K562 (cell line): ENCODE measurements around the gene EMILIN1. TPM values are rescaled to one million over a fixed set of nuclear protein-coding genes. Genes with fewer than 3 reads are reported as not detected.

Source experiments
- CBFB ChIP-seq: sonication (generic); formaldehyde crosslinking; IDR thresholded peaks from 2 replicates; pipeline ENCODE4 v1.4.0; 2020; ENCODE audit warnings: mild to moderate bottlenecking, missing genetic modification reagents
- CBX2 ChIP-seq: fragments of 200-600 bp; sonication (generic); IDR thresholded peaks from one replicate; pipeline ENCODE4 v1.6.1; 2012; ENCODE audit warnings: mild to moderate bottlenecking, low read length, inconsistent platforms; ENCODE audit not compliant: insufficient read depth, poor library complexity, severe bottlenecking
- CHCHD3 ChIP-seq: fragments of 250-450 bp; sonication (Bioruptor Pico); IDR thresholded peaks from 2 replicates; pipeline ENCODE4 v2.1.2; 2022; ENCODE audit warnings: mild to moderate bottlenecking
- CHD4 ChIP-seq: fragments of 200-600 bp; sonication (generic); IDR thresholded peaks from 3 replicates; pipeline ENCODE4 v1.6.1; 2012; ENCODE audit warnings: low read depth, mild to moderate bottlenecking, mixed read lengths, low read length, inconsistent platforms; ENCODE audit not compliant: insufficient read depth, insufficient replicate concordance, poor library complexity, severe bottlenecking
- DMBX1 ChIP-seq: fragments of 250-450 bp; sonication (Bioruptor Pico); IDR thresholded peaks from 2 replicates; pipeline ENCODE4 v1.8.0; 2022; ENCODE audit warnings: inconsistent platforms, mild to moderate bottlenecking, moderate library complexity, borderline replicate concordance
- DNMT1 ChIP-seq: fragments of 450-650 bp; IDR thresholded peaks from 2 replicates; pipeline ENCODE4 v1.6.1; 2016; ENCODE audit warnings: antibody characterized with exemption, mild to moderate bottlenecking
- ESRRB ChIP-seq: fragments of 250-450 bp; sonication (Bioruptor Pico); IDR thresholded peaks from 2 replicates; pipeline ENCODE4 v1.5.0; 2020; ENCODE audit warnings: mild to moderate bottlenecking, moderate library complexity, borderline replicate concordance
- FOSL1 ChIP-seq: fragments of 200-800 bp; sonication (Bioruptor generic); conservative IDR thresholded peaks from 2 replicates; pipeline ENCODE4 v1.6.1; 2016; ENCODE audit warnings: missing genetic modification characterization, missing compliant biosample characterization
- GATAD2A ChIP-seq: fragments of 450-650 bp; IDR thresholded peaks from 2 replicates; pipeline ENCODE4 v1.6.1; 2017
- HDAC6 ChIP-seq: IDR thresholded peaks from 2 replicates; pipeline ENCODE4 v1.6.1; 2012; ENCODE audit warnings: low read depth, mild to moderate bottlenecking, control low read depth, inconsistent platforms, low read length, moderate library complexity
- LARP7 ChIP-seq: fragments of 450-650 bp; IDR thresholded peaks from 2 replicates; pipeline ENCODE4 v1.6.1; 2016
- NCOA6 ChIP-seq: fragments of 450-650 bp; IDR thresholded peaks from 2 replicates; pipeline ENCODE4 v1.6.1; 2017; ENCODE audit warnings: mild to moderate bottlenecking
- PURB ChIP-seq: sonication (generic); formaldehyde crosslinking; IDR thresholded peaks from 2 replicates; pipeline ENCODE4 v1.9.0; 2021; ENCODE audit warnings: low read depth, mild to moderate bottlenecking, missing genetic modification reagents
- SMARCA5 ChIP-seq: fragments of 450-650 bp; IDR thresholded peaks from 2 replicates; pipeline ENCODE4 v1.6.1; 2016
- TEAD1 ChIP-seq, 2 experiments: fragments of 450-650 bp in 1 of 2; sonication (generic) in 1 of 2; formaldehyde crosslinking; IDR thresholded peaks; 2 replicates each; pipeline versions ENCODE4 v1.4.0 to v1.8.0; 2020 to 2022; ENCODE audit warnings: mild to moderate bottlenecking in 2 of 2, missing genetic modification reagents in 1 of 2
- TFAM ChIP-seq: fragments of 250-450 bp; sonication (Bioruptor Pico); conservative IDR thresholded peaks from 2 replicates; pipeline ENCODE4 v1.5.0; 2021; ENCODE audit warnings: mild to moderate bottlenecking, moderate library complexity
- ZNF146 ChIP-seq: IDR thresholded peaks from one replicate; pipeline ENCODE4 v1.6.1; 2018; ENCODE audit warnings: missing compliant biosample characterization; ENCODE audit not compliant: unreplicated experiment
- ZNF239 ChIP-seq: fragments of 250-450 bp; sonication (Bioruptor Pico); IDR thresholded peaks from 2 replicates; pipeline ENCODE4 v1.4.0; 2020; ENCODE audit warnings: mild to moderate bottlenecking
- ZNF436 ChIP-seq: fragments of 250-450, 450-650 bp; sonication (Bioruptor Pico); formaldehyde crosslinking; IDR thresholded peaks from 2 replicates; pipeline ENCODE4 v1.7.0; 2020; ENCODE audit warnings: mild to moderate bottlenecking
- ZNF511 ChIP-seq: sonication (generic); formaldehyde crosslinking; IDR thresholded peaks from 2 replicates; pipeline ENCODE4 v1.8.0; 2022; ENCODE audit warnings: mild to moderate bottlenecking, missing genetic modification reagents
- ZNF583 ChIP-seq: fragments of 250-450 bp; sonication (Bioruptor Pico); IDR thresholded peaks from 2 replicates; pipeline ENCODE4 v1.4.0; 2020
- polyA plus RNA-seq, 8 experiments: library from polyadenylated mRNA; depleted of rRNA in 4 of 8; stranded (reverse) in 5 of 8; unstranded in 3 of 8; fragments of >200 nt; fragmentation: Nextera tagmentation in 2 of 8; fragmentation: Illumina TruSeq in 1 of 8; extraction: Ambion mirVana in 2 of 8; extraction: Trizol in 1 of 8; gene quantifications; 2 replicates each; pipeline versions ENCODE4 v1.2.1 to v1.2.3, GENCODE V29; 2011 to 2014; ENCODE audit warnings: inconsistent platforms in 1 of 8, missing spikeins in 1 of 8
- total RNA-seq, 7 experiments: library from RNA; depleted of rRNA in 6 of 7; stranded (reverse); fragments of >200 nt in 6 of 7; fragmentation: Illumina TruSeq in 2 of 7; extraction: Trizol in 2 of 7; gene quantifications; 2 replicates each; pipeline versions ENCODE4 v1.2.1 to v1.2.3, GENCODE V29; 2011 to 2021; ENCODE audit warnings: low replicate concordance in 1 of 7
- TF ChIP-seq, protein P1 (sequence below): sonication (generic); formaldehyde crosslinking; IDR thresholded peaks from 2 replicates; pipeline ENCODE4 v1.8.0; 2023; ENCODE audit warnings: mild to moderate bottlenecking, missing genetic modification reagents
- TF ChIP-seq, protein P2 (sequence below): fragments of 450-650 bp; formaldehyde crosslinking; IDR thresholded peaks from 2 replicates; pipeline ENCODE4 v1.4.0; 2020; ENCODE audit warnings: mild to moderate bottlenecking, moderate library complexity
- TF ChIP-seq, protein P3 (sequence below): fragments of 250-450 bp; sonication (Bioruptor Pico); IDR thresholded peaks from 2 replicates; pipeline ENCODE4 v1.5.0; 2020; ENCODE audit warnings: mild to moderate bottlenecking

The EMILIN1 gene
- total and polyA plus RNA-seq, 9 of the 15 experiments (the other 6 are each of a cell fraction or from before 2014, with no cell fraction given) = 0.04 to 2.7 (median 0.54) TPM; not detected in 2

GRCh38 chr2:27133905-27134780 lies 55.7 kb downstream of the EMILIN1 start, which contains the start of gene PREB (continued):
- TF ChIP-seq CHD4 (no peak), SMARCA5 (no peak), GATAD2A (no peak), CBX2 (no peak), ZNF239 (no peak), DNMT1 (no peak), TFAM (CRISPR knock-in tag) (no peak), ZNF583 (CRISPR knock-in tag) (no peak), ESRRB (CRISPR knock-in tag) (no peak), NCOA6 (no peak), PURB (CRISPR knock-in tag) (no peak), CBFB (CRISPR knock-in tag) (no peak), HDAC6 (no peak), DMBX1 (no peak), LARP7 (no peak), CHCHD3 (CRISPR knock-in tag) (no peak), ZNF146 (no peak), ZNF511 (CRISPR knock-in tag) (no peak; the same call in 1 of the 2 replicates), ZNF436 (CRISPR knock-in tag) (no peak), TEAD1 (CRISPR knock-in tag; IDR thresholded peaks at IDR 0.05) (0 out of 4 replicates have a peak, but pooled peaks of 1 of the 2 experiments have one; percentile 73), FOSL1 (tag) (no peak)
- TF ChIP-seq, protein P1, sequence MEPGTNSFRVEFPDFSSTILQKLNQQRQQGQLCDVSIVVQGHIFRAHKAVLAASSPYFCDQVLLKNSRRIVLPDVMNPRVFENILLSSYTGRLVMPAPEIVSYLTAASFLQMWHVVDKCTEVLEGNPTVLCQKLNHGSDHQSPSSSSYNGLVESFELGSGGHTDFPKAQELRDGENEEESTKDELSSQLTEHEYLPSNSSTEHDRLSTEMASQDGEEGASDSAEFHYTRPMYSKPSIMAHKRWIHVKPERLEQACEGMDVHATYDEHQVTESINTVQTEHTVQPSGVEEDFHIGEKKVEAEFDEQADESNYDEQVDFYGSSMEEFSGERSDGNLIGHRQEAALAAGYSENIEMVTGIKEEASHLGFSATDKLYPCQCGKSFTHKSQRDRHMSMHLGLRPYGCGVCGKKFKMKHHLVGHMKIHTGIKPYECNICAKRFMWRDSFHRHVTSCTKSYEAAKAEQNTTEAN (CRISPR knock-in tag) = no peak
- TF ChIP-seq, protein P2, sequence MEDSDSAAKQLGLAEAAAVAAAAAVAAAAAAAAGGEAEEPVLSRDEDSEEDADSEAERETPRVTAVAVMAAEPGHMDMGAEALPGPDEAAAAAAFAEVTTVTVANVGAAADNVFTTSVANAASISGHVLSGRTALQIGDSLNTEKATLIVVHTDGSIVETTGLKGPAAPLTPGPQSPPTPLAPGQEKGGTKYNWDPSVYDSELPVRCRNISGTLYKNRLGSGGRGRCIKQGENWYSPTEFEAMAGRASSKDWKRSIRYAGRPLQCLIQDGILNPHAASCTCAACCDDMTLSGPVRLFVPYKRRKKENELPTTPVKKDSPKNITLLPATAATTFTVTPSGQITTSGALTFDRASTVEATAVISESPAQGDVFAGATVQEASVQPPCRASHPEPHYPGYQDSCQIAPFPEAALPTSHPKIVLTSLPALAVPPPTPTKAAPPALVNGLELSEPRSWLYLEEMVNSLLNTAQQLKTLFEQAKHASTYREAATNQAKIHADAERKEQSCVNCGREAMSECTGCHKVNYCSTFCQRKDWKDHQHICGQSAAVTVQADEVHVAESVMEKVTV (CRISPR knock-in tag) = no peak
- TF ChIP-seq, protein P3, sequence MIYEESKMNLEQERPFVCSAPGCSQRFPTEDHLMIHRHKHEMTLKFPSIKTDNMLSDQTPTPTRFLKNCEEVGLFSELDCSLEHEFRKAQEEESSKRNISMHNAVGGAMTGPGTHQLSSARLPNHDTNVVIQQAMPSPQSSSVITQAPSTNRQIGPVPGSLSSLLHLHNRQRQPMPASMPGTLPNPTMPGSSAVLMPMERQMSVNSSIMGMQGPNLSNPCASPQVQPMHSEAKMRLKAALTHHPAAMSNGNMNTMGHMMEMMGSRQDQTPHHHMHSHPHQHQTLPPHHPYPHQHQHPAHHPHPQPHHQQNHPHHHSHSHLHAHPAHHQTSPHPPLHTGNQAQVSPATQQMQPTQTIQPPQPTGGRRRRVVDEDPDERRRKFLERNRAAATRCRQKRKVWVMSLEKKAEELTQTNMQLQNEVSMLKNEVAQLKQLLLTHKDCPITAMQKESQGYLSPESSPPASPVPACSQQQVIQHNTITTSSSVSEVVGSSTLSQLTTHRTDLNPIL = no peak
